K562 (cell line): ENCODE data around the gene LYVE1. TPM values are rescaled to one million over a fixed set of nuclear protein-coding genes. Genes with fewer than 3 reads are reported as not detected.

ENCODE experiments used
- ATAC-seq: fragments of 200-7000 bp; cut with Tn5 transposase; 3 replicates; pipeline ENCODE4 v1.9.1; 2020; ENCODE audit warnings: moderate library complexity
- BruUV-seq: library from RNA; stranded (reverse); fragments of 400-500 nt; replicated peaks from 2 replicates; lab custom pipeline; 2021; lab: Mats Ljungman, UMichigan
- CTCF ChIA-PET: fragments of 300-600 bp; formaldehyde crosslinking; extraction: SDS; loops from one replicate; lab custom pipeline; 2021; ENCODE audit warnings: low intra/inter-chr PET ratio; lab: Yijun Ruan, JAX
- POLR2A ChIA-PET: fragments of 300-600, 350-650 bp; sonication (Branson Sonifier 250); formaldehyde crosslinking; extraction: SDS; loops from one replicate; lab custom pipeline; 2021; ENCODE audit warnings: antibody characterized with exemption, inconsistent platforms; lab: Yijun Ruan, JAX
- DNase-seq, 4 experiments: peaks; one replicate each; pipeline versions ENCODE4 v3.0.0 to v3.0.0-alpha.2; 2011 to 2018; ENCODE audit warnings: low spot score in 3 of 4, mixed read lengths in 3 of 4; ENCODE audit errors: extremely low read depth in 1 of 4
- FAIRE-seq: peaks from 2 replicates; lab custom pipeline; 2011; peaks lifted over from hg19 to GRCh38; lab: Jason Lieb, UNC
- H2AFZ ChIP-seq: 2 replicates; pipeline ENCODE4 v1.6.0; 2011; ENCODE audit warnings: low read depth, low read length, control low read depth, inconsistent platforms
- H3K27ac ChIP-seq: fragments of 200-600 bp; 3 replicates; pipeline ENCODE4 v1.8.0; 2011; ENCODE audit warnings: low read depth, mild to moderate bottlenecking, control low read depth, inconsistent platforms, low read length, moderate library complexity, mixed read lengths; ENCODE audit errors: extremely low read depth
- H3K27me3 ChIP-seq, 2 experiments: fragments of 300-600 bp in 1 of 2; 2 replicates in 1 of 2; 3 replicates in 1 of 2; pipeline versions ENCODE4 v1.6.0 to v1.8.0; 2011; ENCODE audit warnings: inconsistent platforms in 2 of 2, low read length in 2 of 2, mild to moderate bottlenecking in 1 of 2, mixed read lengths in 1 of 2, moderate library complexity in 1 of 2; ENCODE audit not compliant: control insufficient read depth in 2 of 2, insufficient read depth in 2 of 2
- H3K36me3 ChIP-seq: fragments of 300-600 bp; 3 replicates; pipeline ENCODE4 v1.8.0; 2011; ENCODE audit warnings: mild to moderate bottlenecking, low read length, inconsistent platforms; ENCODE audit not compliant: control insufficient read depth, insufficient read depth
- H3K4me1 ChIP-seq, 2 experiments: fragments of 200-600 bp in 1 of 2; replicated peaks in 1 of 2; 2 replicates in 1 of 2; 3 replicates in 1 of 2; pipeline versions ENCODE4 v1.5.1 to v1.8.0; 2011; ENCODE audit warnings: inconsistent platforms in 2 of 2, low read length in 2 of 2, mild to moderate bottlenecking in 1 of 2, mixed read lengths in 1 of 2, moderate library complexity in 1 of 2; ENCODE audit not compliant: control insufficient read depth in 2 of 2, insufficient read depth in 2 of 2
- H3K4me2 ChIP-seq: 2 replicates; pipeline ENCODE4 v1.6.1; 2011; ENCODE audit warnings: low read length, control low read depth, inconsistent platforms, mixed read lengths; ENCODE audit not compliant: insufficient read depth
- H3K4me3 ChIP-seq: fragments of 200-600 bp; sonication (generic), shearing (Covaris generic); 2 replicates; pipeline ENCODE4 v1.5.1; 2016; ENCODE audit warnings: control low read depth, inconsistent platforms
- H3K79me2 ChIP-seq: fragments of 200-600 bp; 3 replicates; pipeline ENCODE4 v1.8.0; 2011; ENCODE audit warnings: low read length, inconsistent platforms; ENCODE audit not compliant: control insufficient read depth, insufficient read depth
- H3K9ac ChIP-seq, 2 experiments: 2 replicates each; pipeline versions ENCODE4 v1.6.0 to v1.6.1; 2011; ENCODE audit warnings: low read depth in 2 of 2, low read length in 2 of 2, control low read depth in 1 of 2, inconsistent platforms in 1 of 2, mild to moderate bottlenecking in 1 of 2, mixed read lengths in 1 of 2; ENCODE audit not compliant: insufficient read depth in 1 of 2
- H3K9me1 ChIP-seq: one replicate; pipeline ENCODE4 v1.6.0; 2011; ENCODE audit warnings: inconsistent platforms, mild to moderate bottlenecking, low read length, moderate library complexity; ENCODE audit not compliant: control insufficient read depth, insufficient read depth
- H3K9me3 ChIP-seq: replicated peaks from 2 replicates; pipeline ENCODE4 v1.5.1; 2011; ENCODE audit warnings: low read depth, low read length, inconsistent platforms; ENCODE audit not compliant: control insufficient read depth, insufficient read depth
- H4K20me1 ChIP-seq: replicated peaks from 2 replicates; pipeline ENCODE4 v1.6.1; 2011; ENCODE audit warnings: low read length, inconsistent platforms, mixed read lengths; ENCODE audit not compliant: control insufficient read depth, insufficient read depth
- ADNP ChIP-seq: fragments of 200-800 bp; sonication (Bioruptor generic); IDR thresholded peaks from 2 replicates; pipeline ENCODE4 v1.6.1; 2016; ENCODE audit warnings: missing genetic modification characterization, missing compliant biosample characterization
- AFF1 ChIP-seq, 2 experiments: fragments of 450-650 bp; IDR thresholded peaks; 2 replicates each; pipeline ENCODE4 v1.6.1; 2018; ENCODE audit warnings: mild to moderate bottlenecking in 2 of 2, low read depth in 1 of 2; ENCODE audit not compliant: partially characterized antibody in 2 of 2
- CTCF ChIP-seq, 3 experiments: IDR thresholded peaks in 2 of 3; conservative IDR thresholded peaks in 1 of 3; 2 replicates each; pipeline ENCODE4 v1.5.1; 2011 to 2012; ENCODE audit warnings: low read length in 3 of 3, mild to moderate bottlenecking in 3 of 3, control low read depth in 2 of 3, improper control_type of control experiment in 1 of 3, inconsistent platforms in 1 of 3, low read depth in 1 of 3, mixed read lengths in 1 of 3, moderate library complexity in 1 of 3; ENCODE audit not compliant: insufficient read depth in 2 of 3
- DIDO1 ChIP-seq: fragments of 450-650 bp; IDR thresholded peaks from 2 replicates; pipeline ENCODE4 v1.6.1; 2016; ENCODE audit warnings: low read depth, missing biosample characterization, missing genetic modification characterization
- ETS1 ChIP-seq: conservative IDR thresholded peaks from 2 replicates; pipeline ENCODE4 v1.6.1; 2011; ENCODE audit warnings: low read depth, mild to moderate bottlenecking, low read length; ENCODE audit not compliant: control insufficient read depth
- MTA3 ChIP-seq: fragments of 450-650 bp; formaldehyde crosslinking; IDR thresholded peaks from 2 replicates; pipeline ENCODE4 v1.6.1; 2017; ENCODE audit warnings: mild to moderate bottlenecking, borderline replicate concordance
- NCOA2 ChIP-seq, 2 experiments: fragments of 450-650 bp; IDR thresholded peaks; 2 replicates each; pipeline ENCODE4 v1.6.1; 2018; ENCODE audit warnings: mild to moderate bottlenecking in 2 of 2, moderate library complexity in 1 of 2; ENCODE audit not compliant: partially characterized antibody in 2 of 2
- POLR3A ChIP-seq: IDR thresholded peaks from 2 replicates; pipeline ENCODE4 v1.6.1; 2011; ENCODE audit warnings: borderline replicate concordance, mild to moderate bottlenecking, moderate library complexity; ENCODE audit not compliant: insufficient read length, insufficient read depth; ENCODE audit errors: extremely low read depth
- RAD21 ChIP-seq, 2 experiments: fragments of 250-450 bp in 1 of 2; fragments of 450-650 bp in 1 of 2; sonication (Bioruptor Pico) in 1 of 2; formaldehyde crosslinking in 1 of 2; IDR thresholded peaks in 1 of 2; conservative IDR thresholded peaks in 1 of 2; 2 replicates each; pipeline versions ENCODE4 v1.4.0 to v1.8.0; 2020 to 2022; ENCODE audit warnings: mild to moderate bottlenecking in 2 of 2, moderate library complexity in 1 of 2
- VEZF1 ChIP-seq: fragments of 200-800 bp; sonication (Bioruptor generic); IDR thresholded peaks from 2 replicates; pipeline ENCODE4 v1.6.1; 2017; ENCODE audit warnings: missing genetic modification characterization, missing compliant biosample characterization
- ZNF551 ChIP-seq: fragments of 250-450 bp; sonication (Bioruptor Pico); IDR thresholded peaks from 2 replicates; pipeline ENCODE4 v1.5.0; 2021; ENCODE audit warnings: mild to moderate bottlenecking, moderate library complexity
- WGBS: fragments of 100-300 bp; shearing (Covaris generic); methylation state at CpG from one replicate; pipeline ENCODE4 v1.1.6; 2016; ENCODE audit warnings: low coverage, mixed read lengths; ENCODE audit not compliant: insufficient coverage; ENCODE audit errors: missing lambda C conversion rate; 5-methylcytosine and 5-hydroxymethylcytosine counted together
- in situ Hi-C: fragments of 300-500 bp; cut with MboI; formaldehyde crosslinking; loops from 4 replicates; pipeline ENCODE4 v1.15.0; 2018; ENCODE audit warnings: inconsistent platforms, mixed read lengths
- intact Hi-C: fragments of 100-400 bp; cut with micrococcal nuclease; formaldehyde crosslinking; loops from 2 replicates; pipeline ENCODE4 v1.14.2; 2022
- polyA plus RNA-seq, 8 experiments: library from polyadenylated mRNA; depleted of rRNA in 4 of 8; stranded (reverse) in 5 of 8; unstranded in 3 of 8; fragments of >200 nt; fragmentation: Nextera tagmentation in 2 of 8; fragmentation: Illumina TruSeq in 1 of 8; extraction: Ambion mirVana in 2 of 8; extraction: Trizol in 1 of 8; gene quantifications; 2 replicates each; pipeline versions ENCODE4 v1.2.1 to v1.2.3, GENCODE V29; 2011 to 2014; ENCODE audit warnings: inconsistent platforms in 1 of 8, missing spikeins in 1 of 8
- total RNA-seq, 7 experiments: library from RNA; depleted of rRNA in 6 of 7; stranded (reverse); fragments of >200 nt in 6 of 7; fragmentation: Illumina TruSeq in 2 of 7; extraction: Trizol in 2 of 7; gene quantifications; 2 replicates each; pipeline versions ENCODE4 v1.2.1 to v1.2.3, GENCODE V29; 2011 to 2021; ENCODE audit warnings: low replicate concordance in 1 of 7

The LYVE1 gene
- total and polyA plus RNA-seq, 9 of the 15 experiments (the other 6 are each of a cell fraction or from before 2014, with no cell fraction given) = 0.06 to 1.1 (median 0.14) TPM; not detected in 1

GRCh38 chr11:10514202-10514601 lies 54.3 kb downstream of the LYVE1 start:
- FAIRE-seq (no peak), ATAC-seq (no peak), DNase-seq (no peak)
- ChIA-PET POLR2A (interaction anchor here (1.7 kb wide), 1 partner anchor 8 kb away, joined by 5 read pairs; no protein-coding TSS in a partner anchor), CTCF (interaction anchor here (0.5 to 3.0 kb wide), 5 partner anchors 82 to 429 kb away, joined by 3 to 13 read pairs (median 5); no protein-coding TSS in a partner anchor)
- no peak overlapping the region for H3K4me2 ChIP-seq
- no TSS peak for BruUV-seq
- no peaks in the 10 kb centered on the region for H3K9me1 ChIP-seq
- no peaks in the 10 kb centered on the region for H3K9me3 ChIP-seq
- no peaks in the 10 kb centered on the region for H3K4me1 ChIP-seq
- H3K27ac ChIP-seq = no peak overlapping the region
- H4K20me1 ChIP-seq = no peaks in the 10 kb centered on the region
- in situ Hi-C loops = loop anchor here (25.0 kb wide), 1 partner anchor 223 kb away; no protein-coding TSS in a partner anchor
- no peaks in the 10 kb centered on the region for H3K79me2 ChIP-seq
- peaks cover 31% of the 10 kb centered on the region; the same call in 2 of the 3 replicates for H3K36me3 ChIP-seq
- WGBS = 11% methylated on average over 2 of the region's 2 CpGs
- no peak overlapping the region for H3K4me3 ChIP-seq
- H2AFZ ChIP-seq = no peak overlapping the region
- intact Hi-C loops = loop anchor here (2.0 kb wide), 1 partner anchor 141 kb away; no protein-coding TSS in a partner anchor
- no peaks in the 10 kb centered on the region for H3K27me3 ChIP-seq
- no peak overlapping the region for H3K9ac ChIP-seq
- TF ChIP-seq DIDO1 (tag) (no peak), POLR3A (no peak), ZNF551 (CRISPR knock-in tag) (no peak), ETS1 (no peak), RAD21 (CRISPR knock-in tag; conservative IDR thresholded peaks at IDR 0.05 in 1 of 2, IDR thresholded peaks at IDR 0.05 in 1 of 2) (peak in 1 of 2 experiments; percentile 32; a peak in 3 of 4 replicates), VEZF1 (CRISPR knock-in tag) (no peak), MTA3 (no peak), CTCF (IDR thresholded peaks at IDR 0.05 in 2 of 3, conservative IDR thresholded peaks at IDR 0.05 in 1 of 3; ENCODE audit: insufficient read depth in 2 of 3, low read depth in 1 of 3, low read length in 3 of 3) (peak in 2 of 3 experiments; percentile 9 to 36; a peak in 2 of 6 replicates), AFF1 (IDR thresholded peaks at IDR 0.05; ENCODE audit: low read depth in 1 of 2, partially characterized antibody in 2 of 2) (no peak), NCOA2 (IDR thresholded peaks at IDR 0.05; ENCODE audit: partially characterized antibody in 2 of 2) (no peak), ADNP (tag) (no peak)
